VCaP (cell line): ENCODE measurements around the gene P2RY11.
A peak's percentile ranks its signal among the peaks of the same experiment; 100 is the strongest.

Experiments used
- H3K27ac ChIP-seq: fragments of 450-650 bp; 2 replicates; pipeline ENCODE4 v1.5.1; 2017
- TF ChIP-seq, protein P1 (sequence below): fragments of 450-650 bp; conservative IDR thresholded peaks from 2 replicates; pipeline ENCODE4 v1.5.1; 2017; ENCODE audit warnings: mild to moderate bottlenecking, moderate library complexity

Gene P2RY11

DNA sequence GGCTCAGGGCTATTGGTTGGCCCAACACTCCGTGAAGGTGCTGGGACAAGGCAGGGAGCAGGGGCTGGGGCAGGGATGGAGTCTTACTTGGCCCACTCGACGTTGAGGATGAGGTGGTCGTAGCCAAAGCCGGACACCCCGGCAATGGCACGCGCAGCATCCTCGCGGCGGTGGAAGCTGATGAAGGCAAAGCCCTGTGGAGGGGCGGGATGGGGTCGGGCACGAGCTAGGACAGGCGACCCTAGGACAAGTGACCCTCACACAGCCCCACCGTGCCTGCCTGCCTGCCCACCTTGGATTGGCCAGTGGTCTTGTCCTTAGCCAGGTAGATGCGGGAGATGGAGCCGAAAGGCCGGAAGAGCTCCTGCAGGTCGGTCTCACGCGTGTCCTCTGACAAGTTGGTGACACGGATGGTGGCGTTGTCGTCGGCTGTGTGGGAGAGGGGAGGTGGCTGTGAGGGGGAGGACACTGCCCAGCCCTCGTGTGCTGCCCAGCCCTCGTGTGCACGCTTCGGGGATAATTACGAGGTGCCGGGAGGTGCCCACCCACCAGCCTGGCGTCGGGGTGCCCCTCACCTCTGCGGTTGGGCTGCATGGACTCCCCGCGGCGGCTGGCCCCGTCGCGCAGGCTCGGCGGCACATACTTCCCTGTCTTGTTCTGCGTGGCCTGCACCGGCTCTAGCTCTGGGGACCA is 4.0 kb downstream of the P2RY11 start:
- H3K27ac ChIP-seq: no peak overlapping the region
- TF ChIP-seq, protein P1, sequence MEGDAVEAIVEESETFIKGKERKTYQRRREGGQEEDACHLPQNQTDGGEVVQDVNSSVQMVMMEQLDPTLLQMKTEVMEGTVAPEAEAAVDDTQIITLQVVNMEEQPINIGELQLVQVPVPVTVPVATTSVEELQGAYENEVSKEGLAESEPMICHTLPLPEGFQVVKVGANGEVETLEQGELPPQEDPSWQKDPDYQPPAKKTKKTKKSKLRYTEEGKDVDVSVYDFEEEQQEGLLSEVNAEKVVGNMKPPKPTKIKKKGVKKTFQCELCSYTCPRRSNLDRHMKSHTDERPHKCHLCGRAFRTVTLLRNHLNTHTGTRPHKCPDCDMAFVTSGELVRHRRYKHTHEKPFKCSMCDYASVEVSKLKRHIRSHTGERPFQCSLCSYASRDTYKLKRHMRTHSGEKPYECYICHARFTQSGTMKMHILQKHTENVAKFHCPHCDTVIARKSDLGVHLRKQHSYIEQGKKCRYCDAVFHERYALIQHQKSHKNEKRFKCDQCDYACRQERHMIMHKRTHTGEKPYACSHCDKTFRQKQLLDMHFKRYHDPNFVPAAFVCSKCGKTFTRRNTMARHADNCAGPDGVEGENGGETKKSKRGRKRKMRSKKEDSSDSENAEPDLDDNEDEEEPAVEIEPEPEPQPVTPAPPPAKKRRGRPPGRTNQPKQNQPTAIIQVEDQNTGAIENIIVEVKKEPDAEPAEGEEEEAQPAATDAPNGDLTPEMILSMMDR: no peak

DNA sequence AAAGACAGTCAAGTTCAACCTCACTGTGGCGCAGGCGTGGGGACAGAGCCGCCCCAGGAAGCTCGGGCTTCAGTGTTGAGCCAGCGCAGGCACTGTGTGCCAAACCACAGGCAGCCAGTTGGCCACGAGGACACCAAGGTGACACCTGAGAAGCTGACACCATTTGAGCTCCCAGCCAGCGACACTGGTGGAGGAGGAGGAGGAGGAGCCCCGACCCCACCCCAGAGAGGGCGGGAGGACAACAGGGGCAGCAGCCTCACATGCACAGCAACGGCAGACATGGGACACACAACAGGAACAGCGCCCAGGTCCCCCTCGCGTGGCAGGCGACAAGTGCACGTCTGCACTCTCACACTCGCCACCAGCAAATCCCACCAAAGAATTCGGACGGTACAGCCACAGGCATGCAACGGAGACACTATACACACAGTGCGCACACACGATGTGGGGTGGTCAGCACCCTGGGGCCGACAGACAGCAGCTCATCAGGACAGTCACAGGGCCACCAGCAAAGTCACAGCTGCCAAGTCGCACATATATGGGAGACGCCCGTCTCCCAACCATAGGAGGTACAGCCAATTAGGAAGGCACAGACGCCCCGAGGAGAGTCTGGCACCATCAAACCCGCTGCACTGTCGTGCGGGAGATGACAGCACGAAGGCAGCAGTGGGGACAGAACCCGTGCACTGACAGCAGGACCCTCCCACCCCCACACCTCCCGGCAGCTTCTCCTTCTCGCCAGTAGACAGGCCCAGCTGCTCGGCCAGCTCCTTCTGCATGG is 4.8 kb downstream of the P2RY11 start:
- TF ChIP-seq, protein P1: no peak
- H3K27ac ChIP-seq: no peak overlapping the region

DNA sequence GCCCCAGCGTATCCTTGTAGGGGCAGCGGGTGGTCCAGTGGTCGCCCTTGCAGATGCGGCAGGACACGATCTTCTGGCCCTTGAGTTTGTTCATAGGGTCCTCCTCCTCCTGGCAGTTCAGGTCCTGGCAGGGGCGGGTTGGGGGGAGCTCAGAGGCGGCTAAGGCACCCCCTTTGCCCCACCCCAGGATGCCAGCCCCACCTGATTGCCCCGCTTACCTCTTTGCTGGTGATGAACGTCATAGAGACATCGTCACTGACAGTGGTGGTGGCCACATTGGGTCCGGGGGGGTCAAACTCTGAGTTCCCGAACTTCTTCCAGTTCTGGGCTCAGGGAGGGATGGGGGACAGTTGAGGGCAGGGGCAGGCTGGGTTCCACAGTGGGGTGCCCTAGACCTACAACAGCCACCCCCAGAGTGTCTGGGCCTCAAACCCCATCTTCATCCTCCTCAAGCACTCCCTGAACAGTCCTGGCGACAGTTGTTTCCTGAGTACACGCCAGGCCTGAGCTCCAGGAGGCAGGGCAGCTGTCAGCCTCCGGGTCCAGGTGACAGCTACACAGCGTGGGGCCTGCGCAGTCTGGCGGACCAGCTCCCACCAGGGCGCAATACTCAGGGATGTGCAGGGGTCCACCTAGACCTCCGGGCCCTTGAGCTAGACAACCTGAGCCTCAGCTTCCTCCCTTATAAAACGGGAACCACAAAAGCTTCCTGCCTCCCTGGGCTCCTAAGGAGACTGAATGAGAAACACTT is 5.5 kb downstream of the P2RY11 start:
- no peak overlapping the region for H3K27ac ChIP-seq
- TF ChIP-seq, protein P1: no peak

DNA sequence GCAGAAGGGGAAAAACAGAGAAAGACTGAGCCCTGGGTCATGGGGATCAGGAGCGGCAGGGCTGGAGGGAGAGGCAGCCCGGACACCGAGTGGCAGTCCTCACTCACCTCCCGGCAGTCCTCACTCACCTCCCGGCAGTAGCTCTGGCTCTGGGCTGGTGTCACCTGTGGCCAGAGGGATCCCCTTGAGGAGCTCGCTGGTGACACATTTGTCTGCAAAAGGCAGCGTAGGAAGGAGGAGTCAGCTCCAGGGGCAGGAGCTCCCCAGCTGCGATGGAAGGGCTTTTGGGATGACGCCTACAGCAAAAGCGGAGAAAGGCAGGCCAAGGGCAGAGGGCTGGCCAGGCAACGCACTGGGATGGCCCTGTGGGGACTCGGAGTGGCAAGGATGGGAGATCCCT is 7.5 kb downstream of the P2RY11 start:
- peak overlapping the region; percentile 70 for H3K27ac ChIP-seq
- TF ChIP-seq, protein P1: no peak

DNA sequence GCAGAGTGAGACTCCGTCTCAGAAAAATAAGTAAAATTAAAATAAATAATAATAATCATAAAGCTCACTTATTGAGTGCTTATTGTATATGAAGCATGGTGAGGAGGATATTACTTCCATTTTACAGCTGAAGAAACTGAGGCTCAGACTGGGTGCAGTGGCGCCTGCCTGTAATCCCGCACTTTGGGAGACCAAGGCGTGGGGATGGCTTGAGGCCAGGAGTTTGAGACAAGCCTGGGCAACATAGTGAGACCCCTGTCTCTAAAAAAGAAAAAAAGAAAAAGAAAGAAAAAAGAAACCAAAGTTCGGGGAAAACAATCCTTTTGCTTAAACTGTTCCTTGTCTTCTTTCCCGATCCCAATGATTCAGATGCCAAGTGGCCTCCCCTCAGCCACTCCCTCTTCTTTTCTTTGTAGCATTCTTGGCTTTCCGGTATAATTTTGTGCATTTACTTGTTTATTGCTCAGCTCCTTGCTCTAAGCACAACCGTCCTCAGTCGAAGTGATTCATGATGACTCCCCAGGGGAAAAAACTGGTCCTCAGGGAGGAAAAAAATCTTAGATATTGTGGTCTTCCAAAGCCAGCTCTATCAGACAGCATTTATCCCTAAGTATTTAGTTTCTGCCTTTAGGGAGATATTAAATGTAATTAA is 9.2 kb downstream of the P2RY11 start:
- TF ChIP-seq, protein P1: no peak
- H3K27ac ChIP-seq: no peak overlapping the region

DNA sequence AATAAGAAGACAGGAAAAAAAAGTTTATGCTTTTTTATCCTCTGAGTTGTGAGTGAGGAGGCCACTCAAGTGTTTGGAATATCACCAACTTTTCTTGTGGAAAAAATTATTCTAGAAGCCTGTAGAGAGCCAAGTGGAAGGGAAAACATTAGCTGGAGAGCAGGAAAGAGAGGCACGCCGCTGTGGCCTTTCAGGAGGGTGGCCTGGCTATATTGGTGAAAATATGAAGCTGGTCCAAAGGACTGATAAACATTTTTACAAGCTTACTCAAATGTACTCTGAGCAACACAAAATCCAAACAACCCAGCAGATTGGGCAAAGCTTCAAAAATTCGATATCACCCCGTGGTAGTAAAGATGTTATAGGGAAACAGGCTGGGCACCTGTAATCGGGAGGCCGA is 10.6 kb downstream of the P2RY11 start:
- H3K27ac ChIP-seq: peak overlapping the region; percentile 63
- TF ChIP-seq, protein P1: no peak

DNA sequence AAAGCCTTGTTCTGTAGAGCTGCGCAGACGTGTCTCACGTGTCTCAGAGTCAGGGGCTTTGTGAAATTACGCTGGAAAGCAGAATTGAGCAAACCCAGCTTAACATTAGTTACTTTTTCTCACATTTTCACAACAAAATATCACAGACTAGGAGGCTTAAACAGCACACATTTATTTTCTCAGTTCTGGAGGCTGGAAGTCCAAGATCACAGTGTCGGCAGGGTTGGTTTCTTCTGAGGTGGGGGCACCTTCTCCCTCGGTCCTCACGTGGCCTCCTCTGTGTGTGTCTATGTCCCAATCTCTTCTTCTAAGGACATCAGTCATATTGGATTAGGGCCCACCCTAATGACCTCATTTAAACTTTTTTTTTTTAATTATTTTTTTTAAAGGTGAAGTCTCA is 12.9 kb downstream of the P2RY11 start:
- TF ChIP-seq, protein P1: no peak
- no peak overlapping the region for H3K27ac ChIP-seq
